Kidney (tissue), 22 donors: ENCODE results near the gene SLC28A2. TPM values are rescaled to one million over a fixed set of nuclear protein-coding genes. Genes with fewer than 3 reads are reported as not detected.

Source experiments
- DNase-seq, 5 donors: peaks; one replicate each; pipeline ENCODE4 v3.0.0-alpha.2; 2013 to 2020
- FAIRE-seq: peaks from 2 replicates; lab custom pipeline; 2012; peaks lifted over from hg19 to GRCh38; lab: Jason Lieb, UNC
- H3K27ac ChIP-seq, 2 donors: one replicate each; pipeline ENCODE4 v1.7.0; 2013; ENCODE audit warnings: low read depth in 2 of 2, low read length in 2 of 2, inconsistent platforms in 1 of 2
- H3K27me3 ChIP-seq: one replicate; pipeline ENCODE4 v1.7.1; 2013; ENCODE audit warnings: low read length, inconsistent platforms; ENCODE audit not compliant: control insufficient read depth, insufficient read depth
- H3K36me3 ChIP-seq, 3 donors: one replicate each; pipeline versions ENCODE4 v1.7.0 to v1.7.1; 2013; ENCODE audit warnings: low read length in 3 of 3, control low read depth in 1 of 3, inconsistent platforms in 1 of 3; ENCODE audit not compliant: insufficient read depth in 3 of 3, control insufficient read depth in 2 of 3
- H3K4me1 ChIP-seq, 3 donors: one replicate each; pipeline versions ENCODE4 v1.7.0 to v1.7.1; 2013; ENCODE audit warnings: low read length in 3 of 3, inconsistent platforms in 1 of 3, low read depth in 1 of 3; ENCODE audit not compliant: control insufficient read depth in 2 of 3, insufficient read depth in 2 of 3
- H3K4me3 ChIP-seq, 3 donors: one replicate each; pipeline versions ENCODE4 v1.7.0 to v1.8.1; 2013; ENCODE audit warnings: low read length in 3 of 3, control low read depth in 1 of 3, inconsistent platforms in 1 of 3
- H3K9ac ChIP-seq, 3 donors: one replicate each; pipeline versions ENCODE4 v1.7.0 to v1.7.1; 2013; ENCODE audit warnings: low read length in 3 of 3, control low read depth in 1 of 3, inconsistent platforms in 1 of 3
- H3K9me3 ChIP-seq, 3 donors: one replicate each; pipeline versions ENCODE4 v1.7.0 to v1.7.1; 2013; ENCODE audit warnings: low read length in 3 of 3, control low read depth in 1 of 3, inconsistent platforms in 1 of 3; ENCODE audit not compliant: control insufficient read depth in 2 of 3, insufficient read depth in 1 of 3
- intact Hi-C: fragments of 100-400 bp; cut with DNase I; formaldehyde crosslinking; loops from one replicate; pipeline ENCODE4 v1.11.1; 2022
- long read RNA-seq, 10 donors: library from polyadenylated mRNA in 1 of 10; unstranded in 1 of 10; transcript quantifications; one replicate each; pipeline ENCODE4 v2.0.0 and lab custom pipeline, GENCODE V29; 2021 to 2026
- polyA plus RNA-seq: library from polyadenylated mRNA; stranded (reverse); fragments of 350-450 nt; fragmentation: Illumina TruSeq; extraction: RNeasy Lipid Tissue Mini Kit (QIAGEN cat#74804); gene quantifications from one replicate; pipeline ENCODE4 v1.2.3, GENCODE V29; 2014; ENCODE audit warnings: low read depth, low replicate concordance; ENCODE audit not compliant: insufficient read depth
- total RNA-seq: library from RNA; stranded (reverse); fragmentation: NEBNext Ultra II Directional; extraction: Animal tissue kit (Norgen Biotek cat#: 25700); gene quantifications from one replicate; pipeline ENCODE4 v1.2.1, GENCODE V29; 2021
- TF ChIP-seq, protein P1 (sequence below): IDR thresholded peaks from 3 replicates; pipeline ENCODE4 v1.5.1; 2012; ENCODE audit warnings: mild to moderate bottlenecking, moderate library complexity, borderline replicate concordance; ENCODE audit not compliant: insufficient read depth; ENCODE audit errors: extremely low read depth
- donor health status: control.
- donor health status: control.
- donor health status: control.
- donor health status: control.
- donor health status: control.
- donor health status: DM: yes; HTN: yes; CAD: no.
- donor health status: Normal renal cell carcinoma (clear cell type).

The SLC28A2 gene, protein sequence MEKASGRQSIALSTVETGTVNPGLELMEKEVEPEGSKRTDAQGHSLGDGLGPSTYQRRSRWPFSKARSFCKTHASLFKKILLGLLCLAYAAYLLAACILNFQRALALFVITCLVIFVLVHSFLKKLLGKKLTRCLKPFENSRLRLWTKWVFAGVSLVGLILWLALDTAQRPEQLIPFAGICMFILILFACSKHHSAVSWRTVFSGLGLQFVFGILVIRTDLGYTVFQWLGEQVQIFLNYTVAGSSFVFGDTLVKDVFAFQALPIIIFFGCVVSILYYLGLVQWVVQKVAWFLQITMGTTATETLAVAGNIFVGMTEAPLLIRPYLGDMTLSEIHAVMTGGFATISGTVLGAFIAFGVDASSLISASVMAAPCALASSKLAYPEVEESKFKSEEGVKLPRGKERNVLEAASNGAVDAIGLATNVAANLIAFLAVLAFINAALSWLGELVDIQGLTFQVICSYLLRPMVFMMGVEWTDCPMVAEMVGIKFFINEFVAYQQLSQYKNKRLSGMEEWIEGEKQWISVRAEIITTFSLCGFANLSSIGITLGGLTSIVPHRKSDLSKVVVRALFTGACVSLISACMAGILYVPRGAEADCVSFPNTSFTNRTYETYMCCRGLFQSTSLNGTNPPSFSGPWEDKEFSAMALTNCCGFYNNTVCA
- total RNA-seq: not detected
- 0.17 TPM for polyA plus RNA-seq
- long read RNA-seq, donor 1, full-length matches to known transcripts: 1 of 1 reads
- long read RNA-seq, donor 1, partial matches to known transcripts: 0 of 1 reads
- long read RNA-seq, donor 1, other reads (novel, unspliced or antisense): 0 of 1 reads
- long read RNA-seq, donor 2: 0 reads
- long read RNA-seq, donor 3: 0 reads
- long read RNA-seq, donor 4: 0 reads
- long read RNA-seq, donor 5: 0 reads
- long read RNA-seq, donor 6: 0 reads
- long read RNA-seq, donor 7: 0 reads
- long read RNA-seq, donor 8: 0 reads
- long read RNA-seq, donor 9: 0 reads
- long read RNA-seq, donor 10, partial matches to known transcripts: 0 of 1 reads
- long read RNA-seq, donor 10, other reads (novel, unspliced or antisense): 0 of 1 reads

DNA sequence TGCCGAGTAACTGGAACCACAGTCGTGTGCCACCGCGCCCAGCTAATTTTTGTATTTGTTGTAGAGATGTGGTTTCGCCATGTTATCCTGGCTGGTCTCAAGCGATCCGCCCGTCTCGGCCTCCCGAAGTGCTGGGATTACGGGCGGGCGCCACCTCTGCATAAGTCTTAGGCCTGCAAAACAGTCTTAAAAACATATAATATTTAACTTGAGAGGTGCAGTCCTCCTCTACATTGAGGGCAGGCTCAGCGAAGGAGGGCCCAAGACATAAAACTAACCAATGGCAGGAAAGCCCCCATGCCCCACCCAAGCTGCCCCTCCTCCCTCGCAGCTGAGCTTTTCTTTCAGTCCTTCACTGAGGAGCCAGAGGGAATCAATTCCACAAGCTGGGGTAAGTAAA is at the start of gene SLC28A2:
SLC28A2 (plus strand) TSS at position 347 of the 400 bp plus-strand sequence. CDS start 982 bp downstream, outside the sequence.
- FAIRE-seq (no peak), DNase-seq (no peak)
- H3K27ac ChIP-seq: no peak within 1 kb of the TSS
- intact Hi-C loops: no loop called here
- H3K36me3 ChIP-seq: no peaks in the 10 kb centered on the region
- H3K9me3 ChIP-seq: no peaks in the 10 kb centered on the region
- no peak within 1 kb of the TSS for H3K4me3 ChIP-seq
- H3K9ac ChIP-seq: no peak within 1 kb of the TSS
- no peaks in the 10 kb centered on the region for H3K27me3 ChIP-seq
- no peaks in the 10 kb centered on the region for H3K4me1 ChIP-seq
- TF ChIP-seq, protein P1, sequence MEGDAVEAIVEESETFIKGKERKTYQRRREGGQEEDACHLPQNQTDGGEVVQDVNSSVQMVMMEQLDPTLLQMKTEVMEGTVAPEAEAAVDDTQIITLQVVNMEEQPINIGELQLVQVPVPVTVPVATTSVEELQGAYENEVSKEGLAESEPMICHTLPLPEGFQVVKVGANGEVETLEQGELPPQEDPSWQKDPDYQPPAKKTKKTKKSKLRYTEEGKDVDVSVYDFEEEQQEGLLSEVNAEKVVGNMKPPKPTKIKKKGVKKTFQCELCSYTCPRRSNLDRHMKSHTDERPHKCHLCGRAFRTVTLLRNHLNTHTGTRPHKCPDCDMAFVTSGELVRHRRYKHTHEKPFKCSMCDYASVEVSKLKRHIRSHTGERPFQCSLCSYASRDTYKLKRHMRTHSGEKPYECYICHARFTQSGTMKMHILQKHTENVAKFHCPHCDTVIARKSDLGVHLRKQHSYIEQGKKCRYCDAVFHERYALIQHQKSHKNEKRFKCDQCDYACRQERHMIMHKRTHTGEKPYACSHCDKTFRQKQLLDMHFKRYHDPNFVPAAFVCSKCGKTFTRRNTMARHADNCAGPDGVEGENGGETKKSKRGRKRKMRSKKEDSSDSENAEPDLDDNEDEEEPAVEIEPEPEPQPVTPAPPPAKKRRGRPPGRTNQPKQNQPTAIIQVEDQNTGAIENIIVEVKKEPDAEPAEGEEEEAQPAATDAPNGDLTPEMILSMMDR: no peak

DNA sequence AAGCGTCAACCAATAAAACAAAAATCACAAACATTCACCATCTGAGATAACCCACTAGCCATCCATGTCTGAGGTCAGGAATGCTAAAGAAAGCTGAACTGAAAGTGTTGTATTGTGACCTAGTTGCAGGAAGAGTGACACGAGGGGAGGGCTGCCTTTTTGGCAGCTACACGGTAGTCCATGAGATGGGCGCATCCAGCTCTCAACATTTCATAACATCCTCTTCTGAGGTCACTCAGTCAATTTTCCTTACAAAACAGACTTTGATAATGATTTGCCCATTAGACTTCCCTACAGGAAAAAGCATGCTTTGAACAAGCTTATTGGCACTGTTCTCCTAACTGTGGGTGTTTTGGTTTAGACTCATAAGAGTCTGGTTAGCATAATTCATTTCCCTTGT is 48.9 kb upstream of the SLC28A2 start:
- Histone ChIP-seq H3K27me3 (no peaks in the 10 kb centered on the region), H3K4me1 (peaks cover 0 to 6% (median 6%) of the 10 kb centered on the region in 3 donors), H3K9me3 (no peaks in the 10 kb centered on the region), H3K27ac (no peak overlapping the region), H3K4me3 (no peak overlapping the region), H3K9ac (no peak overlapping the region), H3K36me3 (no peaks in the 10 kb centered on the region)
- DNase-seq: no peak
- FAIRE-seq: no peak
- intact Hi-C loops: no loop called here
- TF ChIP-seq, protein P1: no peak

DNA sequence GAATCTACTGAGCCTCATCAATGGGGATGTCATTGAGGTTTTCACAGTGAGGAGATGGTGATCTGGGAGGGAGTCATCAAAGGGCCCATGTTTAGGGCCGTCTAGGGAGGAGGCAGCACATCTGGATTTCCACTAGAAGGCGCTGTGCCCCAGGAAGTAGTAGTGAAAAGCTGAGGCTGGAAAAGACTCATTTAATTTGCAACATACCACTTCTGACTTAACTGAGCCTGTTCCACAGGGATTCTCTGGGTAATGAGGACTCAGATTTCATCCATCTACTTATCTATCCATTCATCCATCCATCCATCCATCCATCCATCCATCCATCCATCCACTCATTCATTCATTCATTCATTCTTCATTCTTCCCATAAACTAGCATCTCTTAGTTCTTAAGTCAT is 46.8 kb upstream of the SLC28A2 start:
- DNase-seq (peak in 4 of 5 donors; percentile 67 to 82 (median 75)), FAIRE-seq (no peak)
- Histone ChIP-seq H3K27ac (no peak overlapping the region), H3K36me3 (no peaks in the 10 kb centered on the region), H3K9me3 (no peaks in the 10 kb centered on the region), H3K9ac (no peak overlapping the region), H3K4me1 (no peaks in the 10 kb centered on the region), H3K4me3 (no peak overlapping the region), H3K27me3 (no peaks in the 10 kb centered on the region)
- intact Hi-C loops: no loop called here
- TF ChIP-seq, protein P1: peak; percentile 78
